T-cell (primary cell): Measurements from ENCODE around the gene SLC22A23. TPM values are rescaled to one million over a fixed set of nuclear protein-coding genes. Genes with fewer than 3 reads are reported as not detected.
A peak's percentile ranks its signal among the peaks of the same experiment; 100 is the strongest.

Experiments
- ATAC-seq, 4 experiments: fragments of 200-7000 bp in 3 of 4; fragments of 150-1000 bp in 1 of 4; cut with Tn5 transposase; replicated peaks in 1 of 4; 1 replicate in 3 of 4; 2 replicates in 1 of 4; pipeline ENCODE4 v1.10.0; 2021; ENCODE audit warnings: moderate library complexity in 3 of 4, mild to moderate bottlenecking in 2 of 4, moderate number of reproducible peaks in 1 of 4
- CTCF ChIA-PET, 2 donors: fragments of 300-600 bp; sonication (Branson Sonifier 250); formaldehyde crosslinking; loops; one replicate each; lab custom pipeline; 2022; ENCODE audit warnings: antibody characterized with exemption in 2 of 2; lab: Charles Lee
- POLR2A ChIA-PET, 2 donors: fragments of 300-600 bp; sonication (Branson Sonifier 250); formaldehyde crosslinking; loops; one replicate each; lab custom pipeline; 2022; ENCODE audit warnings: antibody characterized with exemption in 2 of 2; lab: Charles Lee
- DNase-seq, 35 experiments: peaks; one replicate each; pipeline versions ENCODE4 v3.0.0 to v3.0.0-alpha.2; 2013 to 2023
- H3K27ac ChIP-seq: one replicate; pipeline ENCODE4 v1.5.1; 2013; ENCODE audit warnings: low read length
- H3K27me3 ChIP-seq, 2 experiments: replicated peaks in 1 of 2; 1 replicate in 1 of 2; 2 replicates in 1 of 2; pipeline versions ENCODE4 v1.6.1 to v1.7.0; 2013; ENCODE audit warnings: low read length in 1 of 2, mixed read lengths in 1 of 2; ENCODE audit not compliant: control insufficient read depth in 2 of 2, insufficient read depth in 2 of 2; ENCODE audit errors: extremely low read depth in 1 of 2
- H3K36me3 ChIP-seq, 2 donors: 1 replicate in 1 of 2; 2 replicates in 1 of 2; pipeline versions ENCODE4 v1.6.1 to v1.7.0; 2013; ENCODE audit warnings: low read length in 1 of 2; ENCODE audit not compliant: control insufficient read depth in 2 of 2, insufficient read depth in 1 of 2; ENCODE audit errors: extremely low read depth in 1 of 2
- H3K4me1 ChIP-seq, 2 experiments: 1 replicate in 1 of 2; 2 replicates in 1 of 2; pipeline versions ENCODE4 v1.6.1 to v1.7.0; 2013; ENCODE audit warnings: low read length in 2 of 2, mixed read lengths in 1 of 2; ENCODE audit not compliant: insufficient read depth in 2 of 2, control insufficient read depth in 1 of 2; ENCODE audit errors: extremely low read depth in 1 of 2
- H3K4me3 ChIP-seq, 2 donors: 1 replicate in 1 of 2; 2 replicates in 1 of 2; pipeline versions ENCODE4 v1.5.1 to v1.7.0; 2013; ENCODE audit warnings: mild to moderate bottlenecking in 2 of 2, low read length in 1 of 2, moderate library complexity in 1 of 2; ENCODE audit not compliant: control insufficient read depth in 1 of 2; ENCODE audit errors: extremely low read depth in 1 of 2
- H3K9me3 ChIP-seq: 2 replicates; pipeline ENCODE4 v1.7.0; 2013
- H3K27ac Mint-ChIP-seq, 2 donors: one replicate each; pipeline ENCODE4 v1.8.0; 2020 to 2021; ENCODE audit warnings: mild to moderate bottlenecking in 2 of 2, mixed read lengths in 2 of 2
- H3K27me3 Mint-ChIP-seq, 2 donors: one replicate each; pipeline ENCODE4 v1.8.0; 2021 to 2022; ENCODE audit warnings: mixed read lengths in 2 of 2
- H3K36me3 Mint-ChIP-seq: one replicate; pipeline ENCODE4 v1.8.0; 2021; ENCODE audit warnings: mixed read lengths
- H3K4me1 Mint-ChIP-seq, 3 donors: one replicate each; pipeline ENCODE4 v1.8.0; 2020 to 2022; ENCODE audit warnings: mixed read lengths in 3 of 3, mild to moderate bottlenecking in 1 of 3
- H3K4me3 Mint-ChIP-seq, 3 donors: one replicate each; pipeline ENCODE4 v1.8.0; 2020 to 2022; ENCODE audit warnings: mild to moderate bottlenecking in 3 of 3, mixed read lengths in 3 of 3, moderate library complexity in 3 of 3
- H3K9me3 Mint-ChIP-seq, 3 donors: one replicate each; pipeline ENCODE4 v1.8.0; 2020 to 2022; ENCODE audit warnings: mixed read lengths in 3 of 3
- WGBS: methylation state at CpG from one replicate; pipeline ENCODE4 v1.1.5; 2013; ENCODE audit warnings: missing lambda C conversion rate; ENCODE audit not compliant: insufficient coverage; 5-methylcytosine and 5-hydroxymethylcytosine counted together
- total RNA-seq, 35 experiments: library from RNA in 6 of 35; stranded (reverse) in 6 of 35; fragments of 120-200 nt in 1 of 35; gene quantifications; one replicate each; pipeline versions ENCODE4 v1.2.1 to v1.2.4 and lab custom pipeline; 2013 to 2026

The SLC22A23 gene
- total RNA-seq, 5 donors from 2014 or later (not counting 1 experiment from before 2014, with no cell fraction given), result 6.2 to 14.8 (median 12.1) TPM

DNA sequence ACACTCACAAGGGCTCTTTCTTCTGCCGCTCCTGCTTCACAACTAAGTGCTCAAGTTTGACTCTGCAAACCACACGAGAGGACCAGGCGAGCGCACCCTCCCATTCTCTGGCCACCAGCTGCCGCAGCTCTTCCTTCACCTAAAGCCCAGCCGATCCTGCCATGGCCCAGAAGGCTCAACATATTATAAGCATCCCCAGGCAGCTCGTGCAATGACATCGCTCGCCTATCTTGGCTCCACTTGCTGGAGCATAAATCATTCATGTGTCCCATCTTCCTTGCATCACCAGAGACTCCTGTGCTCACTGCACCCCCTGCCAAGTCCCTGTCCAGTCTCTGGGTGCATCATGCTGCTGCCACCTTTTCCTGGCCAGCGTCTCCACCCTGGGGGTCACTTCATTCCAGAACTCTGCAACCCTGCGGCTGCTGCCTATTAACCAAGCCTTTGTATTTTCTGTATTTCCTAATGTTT lies 139.1 kb downstream of the SLC22A23 start:
- H3K4me3 ChIP-seq, result peak overlapping the region in 1 of 2 donors; percentile 29
- H3K4me1 ChIP-seq, result peaks cover 5 to 23% of the 10 kb centered on the region in 2 experiments
- Mint-ChIP-seq H3K9me3 (no peaks in the 10 kb centered on the region), H3K4me3 (peak overlapping the region in 1 of 3 donors; percentile 72), H3K27ac (no peak overlapping the region), H3K36me3 (no peaks in the 10 kb centered on the region), H3K27me3 (no peaks in the 10 kb centered on the region), H3K4me1 (peaks cover 20 to 27% (median 24%) of the 10 kb centered on the region in 3 donors)
- no peak overlapping the region for H3K27ac ChIP-seq
- no peaks in the 10 kb centered on the region for H3K36me3 ChIP-seq
- CTCF ChIA-PET, result no interaction called here
- ATAC-seq, result no peak
- no peaks in the 10 kb centered on the region for H3K9me3 ChIP-seq
- WGBS, result 86% methylated on average over 11 of the region's 11 CpGs
- POLR2A ChIA-PET, result no interaction called here
- H3K27me3 ChIP-seq, result peaks cover 0 to 39% of the 10 kb centered on the region in 2 experiments
- DNase-seq, result no peak

DNA sequence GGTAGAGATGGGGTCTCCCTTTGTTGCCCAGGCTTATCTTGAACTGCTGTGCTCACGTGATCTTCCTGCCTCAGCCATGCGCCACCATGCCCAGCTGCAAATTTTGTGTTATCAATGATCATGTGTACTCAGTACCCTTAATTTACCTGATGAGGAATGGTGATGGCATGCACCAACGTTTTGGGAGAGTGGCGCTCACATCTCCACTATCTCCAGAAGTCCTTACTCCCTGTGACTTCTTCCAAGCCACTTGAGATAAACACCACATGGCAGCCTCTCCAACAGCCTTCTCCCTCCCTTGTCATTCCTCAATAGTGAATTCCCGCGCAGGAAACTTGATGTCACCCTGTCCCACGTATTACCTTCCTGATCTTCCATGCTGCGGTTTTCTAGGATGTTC lies 140.0 kb downstream of the SLC22A23 start:
- no peak overlapping the region for H3K27ac ChIP-seq
- peaks cover 0 to 34% of the 10 kb centered on the region in 2 experiments for H3K27me3 ChIP-seq
- Mint-ChIP-seq H3K4me3 (no peak overlapping the region), H3K27me3 (no peaks in the 10 kb centered on the region), H3K4me1 (peaks cover 20 to 27% (median 24%) of the 10 kb centered on the region in 3 donors), H3K27ac (no peak overlapping the region), H3K36me3 (no peaks in the 10 kb centered on the region), H3K9me3 (no peaks in the 10 kb centered on the region)
- no peaks in the 10 kb centered on the region for H3K9me3 ChIP-seq
- no peak overlapping the region for H3K4me3 ChIP-seq
- POLR2A ChIA-PET, result no interaction called here
- CTCF ChIA-PET, result no interaction called here
- no peak for ATAC-seq
- 91% methylated on average over 6 of the region's 8 CpGs for WGBS
- DNase-seq, result no peak
- H3K4me1 ChIP-seq, result peaks cover 5 to 23% of the 10 kb centered on the region in 2 experiments
- H3K36me3 ChIP-seq, result no peaks in the 10 kb centered on the region

DNA sequence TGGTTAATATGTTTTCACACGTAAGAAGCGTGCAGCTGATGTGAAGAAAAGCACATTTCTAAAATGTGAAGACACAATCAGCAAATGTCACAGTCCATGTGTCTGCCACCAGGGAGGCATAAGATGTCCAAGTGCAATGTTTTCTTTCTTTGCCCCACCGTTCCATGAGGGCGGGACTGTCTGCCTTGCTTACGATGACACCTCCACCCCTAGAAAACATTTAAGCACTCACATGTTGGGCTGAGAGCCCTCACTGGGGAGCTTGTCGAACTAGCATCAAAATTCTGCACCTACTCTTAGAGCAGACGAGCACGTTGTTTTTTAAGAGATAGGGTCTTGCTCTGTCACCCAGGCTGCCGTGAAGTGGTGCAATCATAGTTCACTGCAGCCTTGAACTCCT lies 140.5 kb downstream of the SLC22A23 start:
- Histone ChIP-seq H3K27me3 (peaks cover 0 to 30% of the 10 kb centered on the region in 2 experiments), H3K4me1 (peaks cover 5 to 23% of the 10 kb centered on the region in 2 experiments), H3K9me3 (no peaks in the 10 kb centered on the region), H3K4me3 (no peak overlapping the region), H3K27ac (no peak overlapping the region), H3K36me3 (no peaks in the 10 kb centered on the region)
- H3K4me1 Mint-ChIP-seq, result peaks cover 20 to 27% (median 24%) of the 10 kb centered on the region in 3 donors
- DNase-seq, result no peak
- WGBS, result 92% methylated on average over 9 of the region's 9 CpGs
- H3K4me3 Mint-ChIP-seq, result no peak overlapping the region
- H3K27me3 Mint-ChIP-seq, result no peaks in the 10 kb centered on the region
- H3K36me3 Mint-ChIP-seq, result no peaks in the 10 kb centered on the region
- H3K9me3 Mint-ChIP-seq, result no peaks in the 10 kb centered on the region
- POLR2A ChIA-PET, result no interaction called here
- no peak for ATAC-seq
- no peak overlapping the region for H3K27ac Mint-ChIP-seq
- CTCF ChIA-PET, result no interaction called here

DNA sequence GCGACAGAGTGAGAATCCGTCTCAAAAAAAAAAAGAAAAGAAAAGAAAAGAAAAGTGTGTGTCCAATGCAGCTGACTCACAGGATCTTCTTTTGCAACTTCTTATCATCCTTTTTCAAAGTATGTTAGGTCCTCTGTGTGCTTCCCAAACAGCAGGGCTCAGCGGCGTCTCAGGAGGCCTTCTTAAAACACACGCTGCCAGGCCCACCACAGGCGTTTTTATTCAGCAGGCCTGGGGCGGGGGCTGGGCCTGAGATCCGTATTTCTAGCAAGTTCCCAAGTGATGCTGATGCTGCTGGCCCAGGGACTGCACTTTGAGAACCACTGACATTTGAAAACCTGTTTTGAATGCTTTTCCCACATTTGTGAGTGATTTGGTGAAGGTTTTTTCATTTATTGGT lies 141.0 kb downstream of the SLC22A23 start:
- H3K27ac ChIP-seq, result no peak overlapping the region
- no peak overlapping the region for H3K4me3 Mint-ChIP-seq
- H3K4me1 ChIP-seq, result peaks cover 5 to 23% of the 10 kb centered on the region in 2 experiments
- DNase-seq (no peak), ATAC-seq (no peak)
- peaks cover 20 to 27% (median 24%) of the 10 kb centered on the region in 3 donors for H3K4me1 Mint-ChIP-seq
- H3K27ac Mint-ChIP-seq, result no peak overlapping the region
- no peaks in the 10 kb centered on the region for H3K9me3 ChIP-seq
- peaks cover 0 to 30% of the 10 kb centered on the region in 2 experiments for H3K27me3 ChIP-seq
- H3K9me3 Mint-ChIP-seq, result no peaks in the 10 kb centered on the region
- no peaks in the 10 kb centered on the region for H3K36me3 Mint-ChIP-seq
- WGBS, result 90% methylated on average over 4 of the region's 8 CpGs
- no peak overlapping the region for H3K4me3 ChIP-seq
- CTCF ChIA-PET, result no interaction called here
- H3K36me3 ChIP-seq, result no peaks in the 10 kb centered on the region
- H3K27me3 Mint-ChIP-seq, result no peaks in the 10 kb centered on the region
- POLR2A ChIA-PET, result no interaction called here

DNA sequence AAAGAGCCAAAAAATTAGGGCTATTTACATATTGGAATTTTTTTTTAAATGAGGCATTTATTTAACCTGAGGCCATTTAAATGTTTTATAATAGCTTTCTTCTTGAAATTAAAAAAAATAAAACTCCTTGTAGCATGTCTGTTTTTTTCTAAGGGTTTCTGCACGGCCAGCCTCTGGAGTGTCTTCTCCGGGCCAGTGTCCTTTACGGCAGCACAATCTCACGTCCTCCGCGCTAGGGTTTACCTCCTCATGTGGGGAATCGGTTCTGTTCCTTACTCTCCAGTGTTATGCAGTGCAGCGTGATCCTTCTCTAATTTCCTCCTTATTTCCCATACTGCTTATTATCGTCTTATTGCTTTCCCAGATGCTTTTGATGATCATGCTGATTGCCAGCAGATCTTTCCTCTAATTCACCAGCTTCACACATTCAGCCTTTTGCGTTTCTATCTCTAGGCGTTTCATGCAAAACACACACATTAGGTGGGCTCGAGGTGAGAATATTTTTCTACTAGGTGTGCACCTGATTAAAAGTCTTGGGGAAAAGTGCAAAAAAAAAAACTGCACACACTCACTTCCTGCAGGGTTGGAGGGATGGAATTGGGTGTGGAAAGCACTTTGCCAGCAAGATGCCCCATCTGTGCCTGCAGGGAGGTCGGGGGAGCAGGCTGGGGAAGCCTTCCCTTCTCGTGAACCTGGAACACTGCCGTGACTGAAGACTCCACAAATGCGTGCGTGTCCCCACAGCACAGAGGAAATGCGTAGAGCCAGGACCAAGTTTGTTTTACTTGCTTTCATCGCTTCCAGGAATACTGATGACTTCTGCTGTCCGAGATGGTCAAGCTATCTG lies 142.0 kb downstream of the SLC22A23 start:
- DNase-seq (no peak), ATAC-seq (no peak)
- H3K4me1 Mint-ChIP-seq, result peaks cover 20 to 27% (median 24%) of the 10 kb centered on the region in 3 donors
- ChIA-PET POLR2A (no interaction called here), CTCF (interaction anchor here in 1 of 2 donors (0.6 kb wide), 1 partner anchor 303 kb away, joined by 3 read pairs; no protein-coding TSS in a partner anchor)
- Histone ChIP-seq H3K36me3 (no peaks in the 10 kb centered on the region), H3K9me3 (no peaks in the 10 kb centered on the region), H3K27ac (no peak overlapping the region), H3K4me1 (peaks cover 5 to 23% of the 10 kb centered on the region in 2 experiments), H3K27me3 (peaks cover 0 to 28% of the 10 kb centered on the region in 2 experiments), H3K4me3 (no peak overlapping the region)
- H3K9me3 Mint-ChIP-seq, result no peaks in the 10 kb centered on the region
- WGBS, result 92% methylated on average over 17 of the region's 20 CpGs
- no peaks in the 10 kb centered on the region for H3K27me3 Mint-ChIP-seq
- H3K36me3 Mint-ChIP-seq, result no peaks in the 10 kb centered on the region
- H3K27ac Mint-ChIP-seq, result no peak overlapping the region
- H3K4me3 Mint-ChIP-seq, result no peak overlapping the region

DNA sequence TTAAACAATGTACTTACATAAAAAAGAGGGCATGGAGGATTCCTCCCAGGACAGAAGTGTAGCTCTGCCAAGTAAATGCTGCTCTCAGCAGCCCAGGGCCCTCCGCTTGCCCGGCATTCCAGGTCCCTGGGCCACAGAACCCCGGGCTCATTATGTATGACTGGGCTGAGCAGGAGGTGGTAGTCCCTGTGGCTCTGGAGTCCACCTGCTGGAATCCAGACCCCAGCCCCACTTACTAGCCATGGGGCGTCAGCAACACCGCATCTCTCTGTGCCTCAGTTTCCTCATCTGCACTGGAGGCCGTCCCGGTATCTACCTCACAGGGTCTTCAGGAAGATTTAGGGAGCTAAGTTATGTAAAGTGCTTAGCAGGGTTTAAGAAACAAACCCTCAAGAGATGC lies 142.7 kb downstream of the SLC22A23 start:
- Mint-ChIP-seq H3K9me3 (no peaks in the 10 kb centered on the region), H3K27ac (no peak overlapping the region), H3K4me1 (peaks cover 18 to 24% (median 19%) of the 10 kb centered on the region in 3 donors), H3K36me3 (no peaks in the 10 kb centered on the region), H3K4me3 (no peak overlapping the region), H3K27me3 (no peaks in the 10 kb centered on the region)
- Histone ChIP-seq H3K27me3 (peaks cover 0 to 33% of the 10 kb centered on the region in 2 experiments), H3K4me3 (no peak overlapping the region), H3K27ac (no peak overlapping the region), H3K4me1 (peaks cover 5 to 22% of the 10 kb centered on the region in 2 experiments), H3K36me3 (peaks cover 0 to 2% of the 10 kb centered on the region in 2 donors), H3K9me3 (no peaks in the 10 kb centered on the region)
- WGBS, result 100% methylated on average over 2 of the region's 7 CpGs
- ChIA-PET POLR2A (no interaction called here), CTCF (interaction anchor here in 1 of 2 donors (0.6 kb wide), 1 partner anchor 304 kb away, joined by 3 read pairs; no protein-coding TSS in a partner anchor)
- no peak for ATAC-seq
- DNase-seq, result no peak
